SU-DHL-6 (cell line): ENCODE data around the gene RTBDN.

Experiments used
- CTCF ChIP-seq: fragments of 200-600 bp; sonication (generic); IDR thresholded peaks from one replicate; pipeline ENCODE4 v1.5.1; 2017; ENCODE audit warnings: antibody characterized with exemption, mild to moderate bottlenecking, low read length, moderate library complexity; ENCODE audit not compliant: insufficient read depth, poor library complexity, severe bottlenecking
- EZH2phosphoT487 ChIP-seq: fragments of 200-600 bp; sonication (generic), shearing (Covaris generic); conservative IDR thresholded peaks from 2 replicates; pipeline ENCODE4 v1.6.1; 2018; ENCODE audit warnings: mild to moderate bottlenecking, antibody characterized with exemption, low read length, moderate library complexity, mixed read lengths

- TF ChIP-seq CTCF = no peak
- TF ChIP-seq EZH2phosphoT487 = no peak
Measured at GRCh38 chr19:12866416-12867119, 32.2 kb upstream of the RTBDN start.
